OCI-LY1 (cell line): ENCODE measurements around the gene DPP4.

ENCODE experiments used
- CTCF ChIP-seq: fragments of 200-600 bp; sonication (generic), shearing (Covaris generic); IDR thresholded peaks from 2 replicates; pipeline ENCODE4 v1.5.1; 2017; ENCODE audit warnings: mild to moderate bottlenecking, antibody characterized with exemption, low read length, moderate library complexity, mixed read lengths
- EZH2 ChIP-seq: fragments of 200-600 bp; sonication (generic), shearing (Covaris generic); IDR thresholded peaks from 2 replicates; pipeline ENCODE4 v1.8.0; 2017; ENCODE audit warnings: borderline replicate concordance, mixed run types, mild to moderate bottlenecking, antibody characterized with exemption, low read length, moderate library complexity, mixed read lengths

- TF ChIP-seq CTCF = no peak
- no peak for TF ChIP-seq EZH2
Measured at GRCh38 chr2:161983866-161984265, 90.1 kb downstream of the DPP4 start.
